BLaER1 treated with 17β-estradiol and CSF1 and Interleukin-3, amounts not matched to agents 10 nM and 100 nM (cell line): ENCODE measurements around the gene TRIM47.
"Not testable (repeated sequence)": the region's sequence is repeated elsewhere in the genome, so short reads cannot be mapped to it uniquely, and the experiment has no call there.

Experiments used
- H3K27ac ChIP-seq, 11 experiments: shearing (Covaris generic); formaldehyde crosslinking; 2 replicates each; pipeline ENCODE4 v1.8.1; 2022
- H3K27me3 ChIP-seq, 11 experiments: shearing (Covaris generic); formaldehyde crosslinking; 2 replicates each; pipeline ENCODE4 v1.8.1; 2022
- H3K36me3 ChIP-seq, 11 experiments: shearing (Covaris generic); formaldehyde crosslinking; 2 replicates each; pipeline ENCODE4 v1.8.1; 2022
- H3K4me1 ChIP-seq, 10 experiments: shearing (Covaris generic); formaldehyde crosslinking; 2 replicates each; pipeline ENCODE4 v1.8.1; 2022
- H3K4me2 ChIP-seq, 11 experiments: shearing (Covaris generic); formaldehyde crosslinking; 2 replicates each; pipeline ENCODE4 v1.8.1; 2022
- H3K4me3 ChIP-seq, 10 experiments: shearing (Covaris generic); formaldehyde crosslinking; 2 replicates each; pipeline ENCODE4 v1.8.1; 2022
- H3K9ac ChIP-seq, 11 experiments: shearing (Covaris generic); formaldehyde crosslinking; 2 replicates each; pipeline ENCODE4 v1.8.1; 2022
- H3K9me3 ChIP-seq, 11 experiments: shearing (Covaris generic); formaldehyde crosslinking; replicated peaks in 1 of 11; 2 replicates each; pipeline ENCODE4 v1.8.1; 2022
- H4K20me1 ChIP-seq, 11 experiments: shearing (Covaris generic); formaldehyde crosslinking; 2 replicates each; pipeline ENCODE4 v1.8.1; 2022
- Cebpa-rat ChIP-seq, 11 experiments: shearing (Covaris generic); IDR thresholded peaks; 2 replicates each; pipeline ENCODE4 v1.8.1; 2022

Gene TRIM47

GRCh38 chr17:75873587-75874322 is 4.6 kb downstream of the TRIM47 start:
- no peaks in the 10 kb centered on the region for H3K9me3 ChIP-seq
- H3K27ac ChIP-seq, result peak overlapping the region in 8 of 11 experiments; percentile 66 to 84 (median 76); a peak in 12 of 22 replicates
- H3K36me3 ChIP-seq, result peaks cover 0 to 12% (median 0%) of the 10 kb centered on the region in 11 experiments; a peak in 3 of 22 replicates
- peaks cover 52 to 76% (median 67%) of the 10 kb centered on the region in 10 experiments for H3K4me1 ChIP-seq
- H3K4me2 ChIP-seq, result peak overlapping the region; percentile 81 to 95 (median 88); a peak in 15 of 22 replicates
- no peak for TF ChIP-seq Cebpa-rat (IDR thresholded peaks at IDR 0.05)
- H3K4me3 ChIP-seq, result no peak overlapping the region
- peak overlapping the region in 7 of 11 experiments; percentile 4 to 69 (median 61); a peak in 7 of 22 replicates for H3K9ac ChIP-seq
- H3K27me3 ChIP-seq, result peaks cover 1 to 33% (median 28%) of the 10 kb centered on the region in 11 experiments; a peak in 21 of 22 replicates
- peaks cover 0 to 6% (median 0%) of the 10 kb centered on the region in 11 experiments; a peak in 2 of 22 replicates for H4K20me1 ChIP-seq

- Histone ChIP-seq H3K27ac (peak overlapping the region; percentile 4 to 84 (median 70); a peak in 21 of 22 replicates), H3K36me3 (peaks cover 0 to 12% (median 0%) of the 10 kb centered on the region in 11 experiments; a peak in 3 of 22 replicates), H3K9ac (peak overlapping the region; percentile 52 to 70 (median 66); a peak in 21 of 22 replicates), H3K27me3 (peaks cover 0 to 23% (median 18%) of the 10 kb centered on the region in 11 experiments; a peak in 19 of 22 replicates), H4K20me1 (no peaks in the 10 kb centered on the region; a peak in 1 of 22 replicates), H3K4me1 (peaks cover 49 to 66% (median 57%) of the 10 kb centered on the region in 10 experiments), H3K4me2 (peak overlapping the region; percentile 81 to 95 (median 88)), H3K4me3 (0 out of 20 replicates have a peak overlapping the region, but pooled peaks of 1 of the 10 experiments have one; percentile 16), H3K9me3 (no peaks in the 10 kb centered on the region)
- TF ChIP-seq Cebpa-rat (IDR thresholded peaks at IDR 0.05), result no peak
Measured at GRCh38 chr17:75872434-75873351, 5.7 kb downstream of the TRIM47 start.

- H3K27me3 ChIP-seq, H3K27ac ChIP-seq, H3K9me3 ChIP-seq, H4K20me1 ChIP-seq, H3K4me3 ChIP-seq, H3K9ac ChIP-seq: not testable (repeated sequence)
- Histone ChIP-seq H3K36me3 (peaks cover 0 to 12% (median 0%) of the 10 kb centered on the region in 11 experiments; a peak in 3 of 22 replicates), H3K4me2 (peak overlapping the region in 1 of 11 experiments; percentile 13; a peak in 1 of 22 replicates), H3K4me1 (peaks cover 28 to 49% (median 40%) of the 10 kb centered on the region in 10 experiments)
Measured at GRCh38 chr17:75870228-75870627, 8.2 kb downstream of the TRIM47 start.

GRCh38 chr17:75869282-75870141 is 8.9 kb downstream of the TRIM47 start:
- no peak for TF ChIP-seq Cebpa-rat (IDR thresholded peaks at IDR 0.05)
- Histone ChIP-seq H3K4me2 (peak overlapping the region in 6 of 11 experiments; percentile 5 to 38 (median 13); a peak in 3 of 22 replicates), H3K9me3 (no peaks in the 10 kb centered on the region)

GRCh38 chr17:75868730-75869281 is 9.6 kb downstream of the TRIM47 start:
- not testable (repeated sequence) for H3K9ac ChIP-seq, H3K9me3 ChIP-seq, H3K27me3 ChIP-seq, H4K20me1 ChIP-seq, H3K4me2 ChIP-seq, H3K4me3 ChIP-seq, H3K27ac ChIP-seq, H3K36me3 ChIP-seq
- peaks cover 33 to 52% (median 46%) of the 10 kb centered on the region in 10 experiments for H3K4me1 ChIP-seq

More at GRCh38 chr17:75869282-75870141, 8.9 kb downstream of the TRIM47 start:
- Histone ChIP-seq H3K4me3 (no peak overlapping the region), H3K36me3 (peaks cover 0 to 8% (median 0%) of the 10 kb centered on the region in 11 experiments; a peak in 3 of 22 replicates), H3K27ac (peak overlapping the region in 4 of 11 experiments; percentile 2 to 35 (median 10); a peak in 2 of 22 replicates), H3K4me1 (peaks cover 28 to 49% (median 42%) of the 10 kb centered on the region in 10 experiments), H3K9ac (0 out of 22 replicates have a peak overlapping the region, but pooled peaks of 2 of the 11 experiments have one; percentile 15 to 18), H4K20me1 (no peaks in the 10 kb centered on the region), H3K27me3 (no peaks in the 10 kb centered on the region)

- not testable (repeated sequence) for H4K20me1 ChIP-seq, H3K27me3 ChIP-seq, H3K36me3 ChIP-seq, H3K9me3 ChIP-seq, H3K4me3 ChIP-seq
- peak overlapping the region in 6 of 11 experiments; percentile 20 to 60 (median 40); a peak in 12 of 22 replicates for H3K9ac ChIP-seq
- H3K27ac ChIP-seq, result peak overlapping the region in 9 of 11 experiments; percentile 53 to 79 (median 70); a peak in 16 of 22 replicates
- peak overlapping the region; percentile 17 to 90 (median 78); a peak in 21 of 22 replicates for H3K4me2 ChIP-seq
- H3K4me1 ChIP-seq, result peaks cover 31 to 54% (median 43%) of the 10 kb centered on the region in 10 experiments
Measured at GRCh38 chr17:75865404-75866188, 12.8 kb downstream of the TRIM47 start.

- not testable (repeated sequence) for H4K20me1 ChIP-seq, H3K36me3 ChIP-seq, H3K27me3 ChIP-seq, H3K9me3 ChIP-seq
- peak overlapping the region in 9 of 11 experiments; percentile 20 to 62 (median 40); a peak in 14 of 22 replicates for H3K9ac ChIP-seq
- H3K27ac ChIP-seq, result peak overlapping the region in 9 of 11 experiments; percentile 53 to 79 (median 70); a peak in 17 of 22 replicates
- 0 out of 20 replicates have a peak overlapping the region, but pooled peaks of 1 of the 10 experiments have one; percentile 38 for H3K4me3 ChIP-seq
- peaks cover 31 to 53% (median 45%) of the 10 kb centered on the region in 10 experiments for H3K4me1 ChIP-seq
- peak overlapping the region; percentile 52 to 90 (median 78) for H3K4me2 ChIP-seq
Measured at GRCh38 chr17:75864887-75865286, 13.5 kb downstream of the TRIM47 start.
